RWPE2 (cell line): Measurements from ENCODE around the gene CNR1.

Experiments used
- ATAC-seq: fragments of 200-7000 bp; cut with Tn5 transposase; 3 replicates; pipeline ENCODE4 v1.9.1; 2021; ENCODE audit warnings: low read depth
- DNase-seq: peaks from one replicate; pipeline ENCODE4 v3.0.0-alpha.2; 2020; ENCODE audit warnings: low spot score
- H3K27ac ChIP-seq: fragments of 450-650 bp; 2 replicates; pipeline ENCODE4 v1.5.1; 2017; ENCODE audit warnings: mild to moderate bottlenecking; ENCODE audit not compliant: poor library complexity, severe bottlenecking
- H3K27me3 ChIP-seq: fragments of 250-450 bp; sonication (Bioruptor Pico); 2 replicates; pipeline ENCODE4 v1.5.1; 2021; ENCODE audit warnings: mild to moderate bottlenecking, moderate library complexity; ENCODE audit not compliant: insufficient read depth, poor library complexity, severe bottlenecking
- H3K36me3 ChIP-seq: fragments of 250-450 bp; sonication (Bioruptor Pico); 2 replicates; pipeline ENCODE4 v1.5.1; 2020; ENCODE audit warnings: low read depth, mild to moderate bottlenecking, moderate library complexity
- H3K4me1 ChIP-seq: fragments of 250-450 bp; sonication (Bioruptor Pico); 2 replicates; pipeline ENCODE4 v1.5.1; 2021; ENCODE audit warnings: mild to moderate bottlenecking, moderate library complexity; ENCODE audit not compliant: insufficient read depth, poor library complexity, severe bottlenecking
- H3K4me3 ChIP-seq: fragments of 250-450 bp; sonication (Bioruptor Pico); 2 replicates; pipeline ENCODE4 v1.5.1; 2021; ENCODE audit warnings: mild to moderate bottlenecking, moderate library complexity; ENCODE audit not compliant: severe bottlenecking
- H3K9me3 ChIP-seq: fragments of 250-450 bp; sonication (Bioruptor Pico); 2 replicates; pipeline ENCODE4 v1.5.1; 2021; ENCODE audit warnings: mild to moderate bottlenecking, moderate library complexity; ENCODE audit not compliant: severe bottlenecking
- CTCF ChIP-seq: fragments of 450-650 bp; IDR thresholded peaks from one replicate; pipeline ENCODE4 v1.5.1; 2017; ENCODE audit warnings: mild to moderate bottlenecking, moderate library complexity; ENCODE audit not compliant: poor library complexity, severe bottlenecking

The CNR1 gene

GRCh38 chr6:88114838-88115237 is 51.3 kb downstream of the CNR1 start:
- Histone ChIP-seq H3K4me3 (no peak overlapping the region), H3K27me3 (no peaks in the 10 kb centered on the region), H3K4me1 (no peaks in the 10 kb centered on the region), H3K9me3 (no peaks in the 10 kb centered on the region), H3K36me3 (no peaks in the 10 kb centered on the region), H3K27ac (no peak overlapping the region)
- TF ChIP-seq CTCF: no peak
- no peak for DNase-seq
- ATAC-seq: no peak

- ATAC-seq (no peak), DNase-seq (no peak)
- no peak for TF ChIP-seq CTCF
- no peaks in the 10 kb centered on the region for H3K36me3 ChIP-seq
- H3K27me3 ChIP-seq: no peaks in the 10 kb centered on the region
- H3K27ac ChIP-seq: no peak overlapping the region
- H3K9me3 ChIP-seq: no peaks in the 10 kb centered on the region
- H3K4me1 ChIP-seq: no peaks in the 10 kb centered on the region
- no peak overlapping the region for H3K4me3 ChIP-seq
Observed at GRCh38 chr6:88111991-88112390, 54.2 kb downstream of the CNR1 start.

GRCh38 chr6:88107241-88107640 is 58.9 kb downstream of the CNR1 start:
- no peaks in the 10 kb centered on the region for H3K27me3 ChIP-seq
- no peaks in the 10 kb centered on the region for H3K9me3 ChIP-seq
- H3K4me1 ChIP-seq: no peaks in the 10 kb centered on the region
- H3K4me3 ChIP-seq: no peak overlapping the region
- H3K27ac ChIP-seq: no peak overlapping the region
- ATAC-seq (no peak), DNase-seq (no peak)
- no peak for TF ChIP-seq CTCF
- H3K36me3 ChIP-seq: no peaks in the 10 kb centered on the region

GRCh38 chr6:88105741-88106340 is 60.3 kb downstream of the CNR1 start:
- Histone ChIP-seq H3K9me3 (no peaks in the 10 kb centered on the region), H3K4me3 (no peak overlapping the region), H3K27me3 (no peaks in the 10 kb centered on the region), H3K4me1 (no peaks in the 10 kb centered on the region), H3K36me3 (no peaks in the 10 kb centered on the region), H3K27ac (no peak overlapping the region)
- ATAC-seq (no peak), DNase-seq (no peak)
- TF ChIP-seq CTCF: no peak
